ENCODE measurements around the gene FGGY.
"Not testable (repeated sequence)": the region's sequence is repeated elsewhere in the genome, so short reads cannot be mapped to it uniquely, and the experiment has no call there.

FGGY gene

GRCh38 chr1:59631561-59632255 is 334.8 kb downstream of the FGGY start:
- H3K4me1 ChIP-seq (ENCODE audit: control insufficient read depth, insufficient read depth, low read length): no peaks in the 10 kb centered on the region
- no peaks in the 10 kb centered on the region for H3K27me3 ChIP-seq (ENCODE audit: control insufficient read depth, insufficient read depth, low read length)

GRCh38 chr1:59635097-59635496 is 338.2 kb downstream of the FGGY start:
- no peaks in the 10 kb centered on the region for H3K36me3 ChIP-seq (ENCODE audit: control insufficient read depth, insufficient read depth, low read length)
- H3K9me3 ChIP-seq (ENCODE audit: control insufficient read depth, low read length): no peaks in the 10 kb centered on the region
- peaks cover 15% of the 10 kb centered on the region for H3K4me1 ChIP-seq (ENCODE audit: control insufficient read depth, insufficient read depth, low read length)
- H3K27me3 ChIP-seq (ENCODE audit: control insufficient read depth, insufficient read depth, low read length): no peaks in the 10 kb centered on the region
- no peak overlapping the region for H3K4me3 ChIP-seq (ENCODE audit: low read length)
- H3K9ac ChIP-seq (ENCODE audit: low read length): no peak overlapping the region

More at GRCh38 chr1:59631561-59632255, 334.8 kb downstream of the FGGY start:
- H3K36me3 ChIP-seq (ENCODE audit: control insufficient read depth, insufficient read depth, low read length): no peaks in the 10 kb centered on the region
- H3K9ac ChIP-seq (ENCODE audit: low read length): no peak overlapping the region
- no peak overlapping the region for H3K4me3 ChIP-seq (ENCODE audit: low read length)
- H3K9me3 ChIP-seq (ENCODE audit: control insufficient read depth, low read length): no peaks in the 10 kb centered on the region

- Histone ChIP-seq H3K9ac (ENCODE audit: low read length) (no peak overlapping the region), H3K4me3 (ENCODE audit: low read length) (no peak overlapping the region), H3K9me3 (ENCODE audit: control insufficient read depth, low read length) (no peaks in the 10 kb centered on the region), H3K36me3 (ENCODE audit: control insufficient read depth, insufficient read depth, low read length) (no peaks in the 10 kb centered on the region), H3K4me1 (ENCODE audit: control insufficient read depth, insufficient read depth, low read length) (peaks cover 15% of the 10 kb centered on the region), H3K27me3 (ENCODE audit: control insufficient read depth, insufficient read depth, low read length) (no peaks in the 10 kb centered on the region)
Observed at GRCh38 chr1:59638231-59638711, 341.4 kb downstream of the FGGY start.

GRCh38 chr1:59639266-59639665 is 342.4 kb downstream of the FGGY start:
- Histone ChIP-seq H3K4me1 (ENCODE audit: control insufficient read depth, insufficient read depth, low read length) (peaks cover 15% of the 10 kb centered on the region), H3K36me3 (ENCODE audit: control insufficient read depth, insufficient read depth, low read length) (no peaks in the 10 kb centered on the region), H3K9ac (ENCODE audit: low read length) (no peak overlapping the region)

GRCh38 chr1:59640851-59641250 is 344.0 kb downstream of the FGGY start:
- H3K4me1 ChIP-seq (ENCODE audit: control insufficient read depth, insufficient read depth, low read length): peaks cover 15% of the 10 kb centered on the region
- H3K4me3 ChIP-seq (ENCODE audit: low read length): no peak overlapping the region
- H3K27me3 ChIP-seq (ENCODE audit: control insufficient read depth, insufficient read depth, low read length): no peaks in the 10 kb centered on the region
- H3K36me3 ChIP-seq (ENCODE audit: control insufficient read depth, insufficient read depth, low read length): no peaks in the 10 kb centered on the region
- H3K9ac ChIP-seq (ENCODE audit: low read length): no peak overlapping the region
- H3K9me3 ChIP-seq (ENCODE audit: control insufficient read depth, low read length): no peaks in the 10 kb centered on the region

More at GRCh38 chr1:59639266-59639665, 342.4 kb downstream of the FGGY start:
- no peaks in the 10 kb centered on the region for H3K9me3 ChIP-seq (ENCODE audit: control insufficient read depth, low read length)
- no peaks in the 10 kb centered on the region for H3K27me3 ChIP-seq (ENCODE audit: control insufficient read depth, insufficient read depth, low read length)
- no peak overlapping the region for H3K4me3 ChIP-seq (ENCODE audit: low read length)

- no peak overlapping the region for H3K9ac ChIP-seq (ENCODE audit: low read length)
- H3K4me3 ChIP-seq (ENCODE audit: low read length): no peak overlapping the region
- no peaks in the 10 kb centered on the region for H3K9me3 ChIP-seq (ENCODE audit: control insufficient read depth, low read length)
- no peaks in the 10 kb centered on the region for H3K36me3 ChIP-seq (ENCODE audit: control insufficient read depth, insufficient read depth, low read length)
- peaks cover 15% of the 10 kb centered on the region for H3K4me1 ChIP-seq (ENCODE audit: control insufficient read depth, insufficient read depth, low read length)
- no peaks in the 10 kb centered on the region for H3K27me3 ChIP-seq (ENCODE audit: control insufficient read depth, insufficient read depth, low read length)
Observed at GRCh38 chr1:59641836-59642235, 344.9 kb downstream of the FGGY start.

- Histone ChIP-seq H3K27me3 (ENCODE audit: control insufficient read depth, insufficient read depth, low read length) (no peaks in the 10 kb centered on the region), H3K4me3 (ENCODE audit: low read length) (no peak overlapping the region), H3K9ac (ENCODE audit: low read length) (no peak overlapping the region), H3K9me3 (ENCODE audit: control insufficient read depth, low read length) (no peaks in the 10 kb centered on the region), H3K4me1 (ENCODE audit: control insufficient read depth, insufficient read depth, low read length) (peaks cover 7% of the 10 kb centered on the region), H3K36me3 (ENCODE audit: control insufficient read depth, insufficient read depth, low read length) (no peaks in the 10 kb centered on the region)
Observed at GRCh38 chr1:59643526-59643925, 346.6 kb downstream of the FGGY start.

- H3K4me3 ChIP-seq (ENCODE audit: low read length): no peak overlapping the region
- no peaks in the 10 kb centered on the region for H3K9me3 ChIP-seq (ENCODE audit: control insufficient read depth, low read length)
- H3K36me3 ChIP-seq (ENCODE audit: control insufficient read depth, insufficient read depth, low read length): no peaks in the 10 kb centered on the region
- H3K4me1 ChIP-seq (ENCODE audit: control insufficient read depth, insufficient read depth, low read length): no peaks in the 10 kb centered on the region
- no peak overlapping the region for H3K9ac ChIP-seq (ENCODE audit: low read length)
- no peaks in the 10 kb centered on the region for H3K27me3 ChIP-seq (ENCODE audit: control insufficient read depth, insufficient read depth, low read length)
Observed at GRCh38 chr1:59645893-59646292, 349.0 kb downstream of the FGGY start.

GRCh38 chr1:59653142-59653958 is 356.5 kb downstream of the FGGY start:
- not testable (repeated sequence) for H3K9ac ChIP-seq (ENCODE audit: low read length); H3K27me3 ChIP-seq (ENCODE audit: control insufficient read depth, insufficient read depth, low read length); H3K4me3 ChIP-seq (ENCODE audit: low read length); H3K9me3 ChIP-seq (ENCODE audit: control insufficient read depth, low read length); H3K36me3 ChIP-seq (ENCODE audit: control insufficient read depth, insufficient read depth, low read length); H3K4me1 ChIP-seq (ENCODE audit: control insufficient read depth, insufficient read depth, low read length)

GRCh38 chr1:59653968-59654367 is 357.1 kb downstream of the FGGY start:
- no peak overlapping the region for H3K4me3 ChIP-seq (ENCODE audit: low read length)
- H3K9ac ChIP-seq (ENCODE audit: low read length): no peak overlapping the region
- no peaks in the 10 kb centered on the region for H3K27me3 ChIP-seq (ENCODE audit: control insufficient read depth, insufficient read depth, low read length)
- H3K4me1 ChIP-seq (ENCODE audit: control insufficient read depth, insufficient read depth, low read length): no peaks in the 10 kb centered on the region
- H3K36me3 ChIP-seq (ENCODE audit: control insufficient read depth, insufficient read depth, low read length): no peaks in the 10 kb centered on the region
- no peaks in the 10 kb centered on the region for H3K9me3 ChIP-seq (ENCODE audit: control insufficient read depth, low read length)

GRCh38 chr1:59657873-59658465 is 361.1 kb downstream of the FGGY start:
- H3K36me3 ChIP-seq (ENCODE audit: control insufficient read depth, insufficient read depth, low read length): no peaks in the 10 kb centered on the region
- H3K4me3 ChIP-seq (ENCODE audit: low read length): no peak overlapping the region
- H3K9me3 ChIP-seq (ENCODE audit: control insufficient read depth, low read length): no peaks in the 10 kb centered on the region
- H3K9ac ChIP-seq (ENCODE audit: low read length): no peak overlapping the region
- H3K4me1 ChIP-seq (ENCODE audit: control insufficient read depth, insufficient read depth, low read length): no peaks in the 10 kb centered on the region
- no peaks in the 10 kb centered on the region for H3K27me3 ChIP-seq (ENCODE audit: control insufficient read depth, insufficient read depth, low read length)

GRCh38 chr1:59664166-59664565 is 367.3 kb downstream of the FGGY start:
- Histone ChIP-seq H3K4me1 (ENCODE audit: control insufficient read depth, insufficient read depth, low read length) (no peaks in the 10 kb centered on the region), H3K27me3 (ENCODE audit: control insufficient read depth, insufficient read depth, low read length) (no peaks in the 10 kb centered on the region), H3K36me3 (ENCODE audit: control insufficient read depth, insufficient read depth, low read length) (no peaks in the 10 kb centered on the region), H3K9ac (ENCODE audit: low read length) (no peak overlapping the region), H3K9me3 (ENCODE audit: control insufficient read depth, low read length) (no peaks in the 10 kb centered on the region), H3K4me3 (ENCODE audit: low read length) (no peak overlapping the region)

Measured in mucosa of stomach (tissue), 1 donor.